ENCODE measurements around the gene ZNF804B. TPM values are rescaled to one million over a fixed set of nuclear protein-coding genes. Genes with fewer than 3 reads are reported as not detected.
A peak's percentile ranks its signal among the peaks of the same experiment; 100 is the strongest.

The ZNF804B gene
- total RNA-seq, 3 donors from 2014 or later = 0.33 TPM; not detected in 2

GRCh38 chr7:88969167-88969566 is 209.7 kb downstream of the ZNF804B start:
- H3K9me3 ChIP-seq = no peaks in the 10 kb centered on the region
- H3K27ac ChIP-seq = no peak overlapping the region
- no peaks in the 10 kb centered on the region for H3K36me3 ChIP-seq
- no peak for DNase-seq (ENCODE audit: low spot score in 2 of 2)
- TF ChIP-seq POLR2AphosphoS5 (IDR thresholded peaks at IDR 0.05) (no peak), POLR2A (IDR thresholded peaks at IDR 0.05) (no peak), CTCF (IDR thresholded peaks at IDR 0.05) (no peak)
- intact Hi-C loops (cut with DNase I; ENCODE audit: low total_unique reads) = no loop called here
- no peaks in the 10 kb centered on the region for H3K4me1 ChIP-seq
- H3K4me3 ChIP-seq = no peak overlapping the region
- no peaks in the 10 kb centered on the region for H3K27me3 ChIP-seq

DNA sequence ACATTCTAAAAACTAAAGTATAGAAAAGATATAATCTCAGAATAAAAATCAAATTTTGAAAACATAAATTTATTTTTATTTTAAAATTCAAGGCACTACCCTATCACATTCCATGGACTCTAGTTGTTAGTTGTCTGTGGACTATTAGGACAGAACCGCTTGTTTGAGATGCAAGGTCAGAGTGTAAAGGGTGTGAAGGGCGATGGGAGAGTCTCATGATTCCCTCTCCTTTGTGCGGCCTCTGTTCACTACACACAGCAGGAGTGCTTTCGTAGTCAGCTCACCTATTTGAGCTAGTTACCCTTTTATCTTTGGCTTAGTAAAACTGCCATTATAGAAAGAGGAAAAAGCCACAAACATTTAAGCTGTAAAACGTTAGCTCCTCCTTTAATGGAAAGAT is 225.8 kb downstream of the ZNF804B start:
- no peaks in the 10 kb centered on the region for H3K27me3 ChIP-seq
- H3K9me3 ChIP-seq = no peaks in the 10 kb centered on the region
- no peaks in the 10 kb centered on the region for H3K36me3 ChIP-seq
- no peak overlapping the region for H3K27ac ChIP-seq
- TF ChIP-seq CTCF (IDR thresholded peaks at IDR 0.05) (no peak), POLR2A (IDR thresholded peaks at IDR 0.05) (no peak), POLR2AphosphoS5 (IDR thresholded peaks at IDR 0.05) (no peak)
- DNase-seq (ENCODE audit: low spot score in 2 of 2) = no peak
- H3K4me1 ChIP-seq = no peaks in the 10 kb centered on the region
- intact Hi-C loops (cut with DNase I; ENCODE audit: low total_unique reads) = no loop called here
- H3K4me3 ChIP-seq = no peak overlapping the region

GRCh38 chr7:89001306-89001705 is 241.8 kb downstream of the ZNF804B start:
- Histone ChIP-seq H3K27me3 (no peaks in the 10 kb centered on the region), H3K36me3 (no peaks in the 10 kb centered on the region), H3K4me3 (no peak overlapping the region), H3K4me1 (no peaks in the 10 kb centered on the region), H3K27ac (no peak overlapping the region), H3K9me3 (no peaks in the 10 kb centered on the region)
- no peak for DNase-seq (ENCODE audit: low spot score in 2 of 2)
- intact Hi-C loops (cut with DNase I; ENCODE audit: low total_unique reads) = no loop called here
- no peak for TF ChIP-seq POLR2AphosphoS5 (IDR thresholded peaks at IDR 0.05)

GRCh38 chr7:89002981-89003956 is 243.8 kb downstream of the ZNF804B start:
- Histone ChIP-seq H3K4me1 (no peaks in the 10 kb centered on the region), H3K27me3 (no peaks in the 10 kb centered on the region), H3K9me3 (no peaks in the 10 kb centered on the region), H3K36me3 (no peaks in the 10 kb centered on the region), H3K27ac (no peak overlapping the region), H3K4me3 (peak overlapping the region; percentile 17 to 51 (median 27))
- intact Hi-C loops (cut with DNase I; ENCODE audit: low total_unique reads) = no loop called here
- TF ChIP-seq POLR2A (IDR thresholded peaks at IDR 0.05) (no peak), POLR2AphosphoS5 (IDR thresholded peaks at IDR 0.05) (no peak), CTCF (IDR thresholded peaks at IDR 0.05) (no peak)
- no peak for DNase-seq (ENCODE audit: low spot score in 2 of 2)

DNA sequence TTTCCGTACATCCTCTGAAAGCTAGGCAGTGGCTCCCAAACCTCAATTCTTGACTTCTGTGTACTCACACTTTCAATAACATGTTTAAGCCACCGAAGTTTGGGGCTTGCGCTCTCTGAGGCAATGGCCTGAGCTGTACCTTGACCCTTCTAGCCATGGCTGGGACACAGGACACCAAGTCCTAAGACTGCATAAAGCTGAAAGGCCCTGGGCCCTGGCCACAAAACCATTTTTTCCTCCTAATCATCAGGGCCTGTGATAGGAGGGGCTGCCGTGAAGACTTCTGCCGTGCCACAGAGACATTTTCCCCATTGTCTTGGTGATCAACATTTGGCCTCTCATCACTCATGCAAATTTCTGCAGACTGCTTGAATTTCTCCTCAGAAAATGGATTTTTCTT is 252.5 kb downstream of the ZNF804B start:
- no peak overlapping the region for H3K27ac ChIP-seq
- no peaks in the 10 kb centered on the region for H3K4me1 ChIP-seq
- peaks cover 0 to 8% of the 10 kb centered on the region in 2 donors for H3K9me3 ChIP-seq
- intact Hi-C loops (cut with DNase I; ENCODE audit: low total_unique reads) = no loop called here
- no peaks in the 10 kb centered on the region for H3K27me3 ChIP-seq
- no peak overlapping the region for H3K4me3 ChIP-seq
- no peaks in the 10 kb centered on the region for H3K36me3 ChIP-seq
- no peak for TF ChIP-seq POLR2A (IDR thresholded peaks at IDR 0.05)
- no peak for TF ChIP-seq CTCF (IDR thresholded peaks at IDR 0.05)
- no peak for TF ChIP-seq POLR2AphosphoS5 (IDR thresholded peaks at IDR 0.05)
- DNase-seq (ENCODE audit: low spot score in 2 of 2) = no peak

Data from breast epithelium (tissue), 4 donors.